GM21423 (cell line): ENCODE measurements around the gene MYO1A.
"Not testable (repeated sequence)": the region's sequence is repeated elsewhere in the genome, so short reads cannot be mapped to it uniquely, and the experiment has no call there.

Experiments
- ATAC-seq: cut with Tn5 transposase; IDR thresholded peaks from one replicate; pipeline ENCODE4 v1.9.1; 2021; ENCODE audit warnings: mild to moderate bottlenecking, moderate library complexity; ENCODE audit not compliant: unreplicated experiment

The MYO1A gene

DNA sequence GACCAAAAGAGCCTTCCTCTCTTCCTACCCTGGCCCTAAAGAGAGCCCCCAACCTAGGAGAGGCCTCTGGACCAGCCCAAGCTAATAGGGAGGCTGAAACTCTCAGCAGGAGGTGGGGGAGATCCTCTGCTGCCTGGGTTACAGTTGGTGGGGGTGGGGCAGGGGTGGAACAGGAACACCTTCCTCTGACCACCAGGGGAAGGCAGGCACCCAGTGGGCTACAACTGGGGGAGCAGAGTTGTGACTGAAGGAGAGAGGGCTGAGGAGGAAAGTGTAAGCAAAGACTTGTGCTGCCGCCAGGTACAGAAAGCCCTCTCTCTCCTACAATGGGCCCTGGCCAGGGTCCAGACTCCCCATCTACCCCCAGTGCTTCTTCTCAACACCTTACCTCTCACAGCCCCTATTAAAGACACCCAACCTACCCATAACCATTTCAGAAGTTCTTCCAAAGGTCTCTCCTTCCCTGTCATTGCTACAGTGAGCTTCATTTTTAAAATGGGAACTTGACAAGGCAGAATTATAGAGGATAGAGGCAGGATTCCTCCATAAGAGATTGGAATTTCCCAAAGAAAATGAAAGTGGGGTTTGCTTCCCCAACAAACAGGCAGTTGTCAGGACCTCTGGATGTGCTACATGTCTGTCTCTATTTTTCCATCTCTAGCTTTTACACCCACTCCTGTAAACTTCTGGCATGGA is 1.4 kb downstream of the MYO1A start:
- no peak for ATAC-seq

DNA sequence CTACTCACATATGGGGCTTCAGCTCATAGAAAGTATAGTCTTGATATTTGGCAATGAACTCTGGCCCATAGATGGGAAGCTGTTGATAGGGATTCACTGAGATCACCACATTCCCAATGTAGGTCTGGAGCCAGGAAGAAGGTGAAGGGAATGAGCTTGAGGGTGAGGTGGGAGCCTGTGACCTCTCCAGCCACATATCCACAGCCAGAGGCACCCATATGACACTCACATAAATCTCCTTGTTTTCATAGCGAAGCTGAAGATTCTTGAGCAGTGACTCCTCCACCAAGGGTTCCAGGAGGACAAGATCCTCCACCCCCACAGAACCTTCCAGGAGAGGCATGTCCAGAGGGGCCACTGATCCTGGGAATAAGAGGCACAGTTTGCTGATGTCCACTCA is 1.9 kb downstream of the MYO1A start:
- no peak for ATAC-seq

DNA sequence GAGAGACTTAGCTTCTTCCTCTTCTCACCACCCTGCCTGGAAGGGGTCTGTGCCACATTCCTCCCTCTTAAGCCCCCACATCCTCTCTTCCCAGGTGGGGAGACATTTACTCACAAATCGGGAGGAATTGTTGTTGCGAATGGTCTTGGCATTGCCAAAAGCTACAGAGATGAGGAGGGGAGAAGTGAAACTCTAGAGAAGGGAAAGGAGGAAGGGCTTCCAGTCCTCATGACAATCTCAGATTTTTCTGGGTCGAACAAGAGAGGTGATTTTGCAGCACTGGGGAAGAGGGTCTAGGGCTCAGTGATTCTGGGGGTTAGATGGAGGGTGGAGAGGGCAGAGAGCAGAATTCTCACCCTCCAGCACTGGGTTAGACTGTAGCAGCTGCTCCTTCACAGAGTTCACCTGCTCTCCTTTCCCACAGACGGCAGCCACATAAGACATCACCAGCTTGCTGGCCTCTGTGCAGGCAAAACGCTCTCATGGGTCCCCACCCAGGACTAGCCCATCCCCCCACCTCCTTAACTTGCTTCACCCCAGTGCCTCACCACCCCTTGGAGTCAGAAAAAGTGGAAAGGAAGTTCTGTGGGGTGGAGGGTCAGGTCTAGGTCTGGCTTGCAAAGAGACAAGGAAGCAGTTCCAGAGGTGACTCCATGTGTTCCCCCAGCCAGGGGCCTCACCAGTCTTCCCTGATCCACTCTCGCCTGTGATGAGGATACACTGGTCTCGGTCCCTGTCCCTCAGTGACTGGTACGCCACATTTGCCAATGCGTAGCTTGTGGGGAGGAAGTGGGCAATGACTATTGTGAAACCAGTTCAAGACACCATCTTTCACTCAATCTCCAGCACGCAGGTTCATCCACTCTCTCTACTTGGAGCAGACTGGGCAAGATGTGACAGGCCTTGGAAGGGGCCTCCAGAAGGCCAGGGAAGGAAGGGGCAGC is 2.7 kb downstream of the MYO1A start:
- no peak for ATAC-seq

DNA sequence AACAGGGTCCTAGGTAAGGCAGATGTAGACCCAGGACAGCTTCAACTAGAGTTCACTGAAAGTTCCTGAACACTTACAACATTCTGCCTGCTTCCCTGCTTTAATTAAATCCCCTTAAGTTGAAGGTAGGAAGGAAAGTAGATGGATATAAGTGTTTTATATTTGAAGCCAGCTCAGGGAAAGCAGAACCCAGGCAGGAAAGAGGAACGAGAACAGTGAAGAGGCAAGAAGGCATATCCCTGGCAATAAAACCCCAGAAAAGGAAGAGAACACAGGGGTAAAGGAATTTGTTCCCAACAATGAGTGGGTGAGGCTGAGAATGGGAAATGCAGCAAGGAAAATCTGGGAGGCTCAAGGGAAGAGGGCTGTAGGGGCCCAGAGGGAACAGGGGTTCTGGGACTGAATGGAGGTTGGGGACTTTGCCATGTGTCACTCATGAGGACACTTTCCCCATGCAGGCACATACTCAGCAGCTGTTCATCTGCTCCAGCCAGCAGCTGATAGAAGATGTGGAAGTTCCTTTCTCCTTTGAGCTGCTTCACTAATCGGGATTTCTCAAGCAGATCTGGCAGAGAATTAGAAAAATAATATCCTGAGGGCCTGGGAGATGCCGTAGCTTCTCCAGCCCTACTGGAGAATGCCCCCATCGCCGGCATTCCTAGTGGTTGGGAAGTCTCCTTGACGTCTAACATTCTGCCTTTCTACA is 3.7 kb downstream of the MYO1A start:
- ATAC-seq: no peak

DNA sequence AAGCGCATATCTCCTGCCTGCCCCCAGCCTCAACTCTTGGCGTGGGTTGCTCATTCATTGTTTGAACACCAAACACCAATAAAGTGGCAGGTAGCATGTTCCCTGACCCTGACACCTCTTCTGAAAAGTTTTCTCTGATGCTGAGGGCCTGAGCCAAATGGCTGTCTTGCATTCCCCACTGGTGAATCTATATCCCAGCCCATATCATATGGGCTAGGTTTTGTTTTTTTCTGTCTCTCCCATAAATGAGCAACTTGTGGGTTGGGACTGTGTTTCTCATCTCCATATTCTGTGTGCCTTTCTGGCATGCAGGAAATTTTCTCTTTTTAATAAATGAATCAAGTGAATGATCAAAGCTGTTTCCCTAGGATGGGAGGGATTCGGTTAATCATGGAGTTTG is 5.0 kb downstream of the MYO1A start:
- ATAC-seq: no peak

DNA sequence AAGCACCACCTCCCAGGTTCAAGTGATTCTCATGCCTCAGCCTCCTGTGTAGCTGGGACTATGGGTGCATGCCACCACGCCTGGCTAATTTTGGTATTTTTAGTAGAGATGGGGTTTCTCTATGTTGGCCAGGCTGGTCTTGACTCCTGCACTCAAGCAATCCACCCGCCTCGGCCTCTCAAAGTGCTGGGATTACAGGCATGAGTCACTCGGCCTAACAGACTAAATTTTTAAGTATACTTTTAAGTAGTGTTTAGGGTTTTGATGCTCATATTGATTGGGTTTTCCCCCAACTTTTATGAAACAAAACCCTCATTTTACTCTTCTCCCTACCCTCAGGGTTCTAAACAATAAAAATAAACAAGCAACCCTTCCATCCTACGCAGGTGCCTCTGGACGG is 5.5 kb downstream of the MYO1A start:
- ATAC-seq: no peak

DNA sequence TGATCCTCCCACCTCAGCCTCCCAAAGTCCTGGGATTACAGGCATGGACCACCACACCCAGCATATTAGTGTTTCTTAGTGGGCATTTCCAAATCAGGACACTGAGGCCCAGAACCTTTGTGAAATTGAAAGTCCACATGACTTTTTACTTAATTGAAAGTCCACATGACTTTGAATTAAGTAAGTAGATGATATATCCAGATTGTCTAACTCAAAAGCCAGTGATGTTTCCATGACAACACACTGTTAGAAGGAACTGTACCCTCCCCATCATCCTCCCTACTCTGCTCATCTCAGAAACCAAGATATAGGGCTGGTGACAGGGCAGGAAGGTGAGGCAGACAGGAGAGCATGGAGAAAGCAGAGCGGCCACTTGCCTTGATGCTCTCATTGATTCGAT is 7.2 kb downstream of the MYO1A start:
- no peak for ATAC-seq

DNA sequence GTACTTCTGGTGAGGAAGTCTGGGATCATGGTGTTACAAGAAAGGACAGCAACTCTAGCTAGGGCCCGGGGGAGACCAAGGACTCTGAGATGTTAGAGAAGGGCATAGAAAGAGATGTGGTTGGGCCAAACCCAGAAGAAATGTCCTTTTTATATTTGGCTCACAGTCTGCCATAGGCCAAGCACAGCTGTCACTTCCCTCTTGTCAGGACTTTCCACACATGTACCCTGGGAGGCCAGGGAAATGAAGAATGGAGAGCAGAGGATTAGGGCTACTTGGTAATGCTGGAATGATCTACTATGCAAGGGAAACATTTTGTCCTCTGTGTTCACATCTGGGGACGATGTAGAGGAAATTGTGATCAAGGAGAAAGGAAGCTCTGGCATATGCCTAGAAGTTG is 9.2 kb downstream of the MYO1A start:
- no peak for ATAC-seq

DNA sequence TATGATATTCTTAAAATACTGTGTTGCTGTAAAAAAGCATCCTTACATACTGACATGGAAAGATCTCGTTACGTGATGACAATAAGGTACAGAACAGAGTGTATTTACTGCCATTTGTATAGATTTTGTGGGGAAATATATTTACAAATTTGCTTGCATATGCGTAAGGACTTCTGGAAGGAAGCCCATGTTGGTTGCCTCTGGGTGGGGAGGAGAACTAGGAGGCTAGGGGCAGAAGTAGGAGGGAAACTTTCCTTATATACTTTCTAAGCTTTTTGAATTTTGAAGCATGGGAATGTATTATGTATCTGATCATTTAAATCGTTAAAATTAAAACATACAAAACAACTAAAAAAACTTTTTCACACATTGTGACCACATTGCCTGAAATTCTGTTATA is 9.7 kb downstream of the MYO1A start:
- ATAC-seq: no peak

DNA sequence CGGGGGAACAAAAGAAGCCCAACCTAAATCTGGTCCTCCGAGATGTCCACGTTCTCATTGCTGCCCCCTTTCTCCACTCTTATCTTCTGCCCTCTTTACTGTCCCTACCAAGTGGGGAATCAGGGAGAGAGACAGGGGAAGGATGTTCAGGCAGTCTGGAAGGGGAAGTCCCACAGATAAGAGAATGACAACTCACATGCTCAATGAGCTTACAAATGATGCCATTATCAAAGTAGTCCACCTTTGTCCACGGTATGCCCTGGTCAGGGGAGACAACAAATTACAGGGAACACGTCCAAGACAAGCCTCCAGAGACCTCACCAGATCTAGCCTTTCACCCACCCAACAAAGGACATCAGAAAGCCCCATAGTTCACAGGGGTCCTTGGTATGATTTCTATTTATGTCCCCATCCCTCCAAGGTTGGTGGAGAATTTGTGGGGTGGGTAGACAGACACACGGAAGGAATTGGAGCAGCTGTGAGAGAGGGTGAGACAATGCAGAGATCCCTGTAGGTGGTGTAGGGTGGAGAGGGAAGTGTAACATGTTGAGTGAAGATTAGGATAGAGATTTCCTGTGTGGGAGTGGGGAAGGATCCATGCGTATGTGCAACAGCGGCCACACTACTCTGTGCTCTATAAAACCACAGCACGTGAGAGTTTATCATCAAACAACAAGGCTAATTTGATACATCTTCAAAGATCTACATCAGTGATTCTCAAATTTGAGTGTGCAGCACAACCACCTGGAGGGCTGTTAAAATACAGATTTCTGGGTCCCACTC is 10.7 kb downstream of the MYO1A start:
- ATAC-seq: no peak

DNA sequence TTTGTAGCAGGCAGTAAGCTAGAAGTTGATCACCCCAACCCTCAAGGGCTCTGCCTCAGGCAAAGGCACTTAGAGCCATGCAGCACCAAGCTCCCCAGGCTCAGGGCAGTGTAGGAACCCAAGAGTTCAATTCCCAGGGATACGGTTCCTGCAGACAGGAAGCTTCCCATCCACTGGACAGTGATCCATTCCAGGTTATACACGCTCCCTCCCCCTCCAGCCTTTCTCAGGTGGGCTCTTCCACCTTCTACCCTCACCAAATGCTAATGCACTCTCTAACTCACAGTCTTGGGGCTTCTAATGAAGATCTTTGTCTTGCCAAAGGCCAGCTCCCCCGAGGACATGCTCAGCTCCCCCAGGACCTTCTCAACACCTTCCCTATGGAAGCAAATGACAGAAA is 12.7 kb downstream of the MYO1A start:
- no peak for ATAC-seq

DNA sequence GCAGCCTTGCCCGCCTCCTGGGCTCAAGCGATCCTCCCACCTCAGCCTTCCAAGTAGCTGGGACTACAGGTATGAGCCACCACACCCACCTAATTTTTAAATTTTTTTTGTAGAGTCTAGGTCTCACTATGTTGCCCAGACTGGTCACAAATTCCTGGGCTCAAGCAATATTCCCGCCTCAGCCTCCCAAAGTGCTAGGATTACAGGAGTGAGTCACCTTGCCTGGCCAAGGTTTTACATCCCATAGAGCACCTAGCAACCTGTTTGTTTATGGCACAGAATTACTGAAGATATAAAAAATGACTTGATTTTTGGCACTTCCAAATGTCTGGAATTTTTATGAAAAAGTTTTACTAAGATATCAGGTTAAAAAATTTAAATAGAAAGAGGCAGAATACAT is 16.5 kb downstream of the MYO1A start:
- ATAC-seq: no peak

DNA sequence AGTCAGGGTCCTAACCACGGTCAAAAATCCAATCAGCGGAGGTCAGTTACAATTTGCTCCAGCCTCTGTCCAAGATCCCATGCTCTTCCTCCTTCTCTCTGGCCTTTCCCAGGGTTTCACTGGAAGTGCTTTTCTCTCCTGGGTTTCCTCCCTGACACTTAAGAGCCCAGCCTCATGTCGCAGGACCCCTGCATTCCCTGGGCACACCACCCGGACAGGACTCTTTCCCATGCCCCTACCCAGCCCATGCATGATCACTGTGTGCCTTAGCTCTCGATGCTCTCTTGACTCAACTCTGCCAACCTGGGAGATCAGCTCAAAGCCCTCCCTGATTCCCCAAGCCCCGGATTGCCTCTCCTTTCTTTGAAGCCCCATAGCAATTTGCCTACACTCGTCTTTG is 18.1 kb downstream of the MYO1A start:
- ATAC-seq: no peak

DNA sequence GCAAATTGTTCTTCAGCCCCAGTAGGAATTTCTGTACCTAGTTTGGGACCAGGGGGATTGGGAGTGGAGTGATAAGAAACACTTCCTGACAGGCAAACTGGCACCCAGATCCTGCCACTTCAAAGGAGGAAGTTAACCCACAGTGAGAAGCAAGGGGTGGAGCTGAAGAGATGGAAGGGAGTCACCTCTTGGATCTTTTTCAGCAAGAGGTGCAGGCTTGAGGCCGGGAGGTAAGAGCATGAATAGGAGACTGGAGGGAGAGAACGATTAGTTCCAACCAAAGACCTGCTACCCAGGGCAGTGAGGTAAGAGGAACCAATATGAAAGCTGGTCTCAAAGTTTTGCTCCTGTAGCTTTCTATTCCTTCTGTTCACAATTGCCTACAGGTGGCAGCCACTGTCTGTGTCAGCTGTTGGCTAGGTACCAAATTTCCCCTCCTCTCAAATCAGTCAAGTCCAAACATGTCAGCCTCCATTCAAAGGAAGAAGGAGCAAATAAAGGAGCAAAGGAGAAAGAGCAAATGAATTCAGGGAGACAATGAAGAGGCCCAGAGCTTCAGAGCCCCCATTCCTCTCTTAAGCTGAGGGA is 18.7 kb downstream of the MYO1A start:
- no peak for ATAC-seq

DNA sequence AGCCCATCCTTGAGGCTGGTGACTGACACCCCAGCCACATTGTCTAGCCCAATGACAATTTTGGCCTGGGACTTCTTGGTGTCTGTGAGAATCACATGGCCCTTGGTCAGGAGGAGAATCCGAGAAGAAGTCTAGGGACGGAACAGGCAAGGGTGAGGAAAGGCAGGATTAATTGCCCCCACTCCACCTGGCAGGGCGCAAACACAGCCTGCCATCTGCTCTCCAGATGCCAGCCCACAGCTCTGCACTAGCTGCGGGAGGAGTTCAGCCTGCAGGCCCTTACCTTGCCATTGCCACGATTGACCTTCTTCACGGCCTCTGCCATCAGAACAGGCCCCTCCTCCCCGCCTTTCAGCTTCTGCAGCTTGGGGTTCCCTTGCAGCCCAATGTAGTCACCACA is 20.5 kb downstream of the MYO1A start:
- no peak for ATAC-seq

DNA sequence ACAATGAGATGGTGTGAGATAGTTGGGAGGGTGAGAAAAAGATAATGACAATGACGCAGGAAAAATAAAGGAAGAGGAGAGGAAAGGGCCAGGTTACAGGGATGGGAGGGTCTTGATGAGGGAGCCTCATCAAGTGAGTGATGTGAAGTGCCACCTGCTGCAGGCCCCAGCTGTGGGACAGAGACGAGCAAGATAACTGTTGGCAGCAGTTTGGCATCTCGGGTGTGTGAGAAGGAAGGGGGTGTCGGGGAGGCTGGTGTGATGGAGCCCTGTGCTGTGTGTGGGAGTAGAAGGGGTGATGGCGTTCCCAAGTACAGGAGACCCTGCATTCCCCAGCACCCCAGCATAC is 22.1 kb downstream of the MYO1A start:
- no peak for ATAC-seq

DNA sequence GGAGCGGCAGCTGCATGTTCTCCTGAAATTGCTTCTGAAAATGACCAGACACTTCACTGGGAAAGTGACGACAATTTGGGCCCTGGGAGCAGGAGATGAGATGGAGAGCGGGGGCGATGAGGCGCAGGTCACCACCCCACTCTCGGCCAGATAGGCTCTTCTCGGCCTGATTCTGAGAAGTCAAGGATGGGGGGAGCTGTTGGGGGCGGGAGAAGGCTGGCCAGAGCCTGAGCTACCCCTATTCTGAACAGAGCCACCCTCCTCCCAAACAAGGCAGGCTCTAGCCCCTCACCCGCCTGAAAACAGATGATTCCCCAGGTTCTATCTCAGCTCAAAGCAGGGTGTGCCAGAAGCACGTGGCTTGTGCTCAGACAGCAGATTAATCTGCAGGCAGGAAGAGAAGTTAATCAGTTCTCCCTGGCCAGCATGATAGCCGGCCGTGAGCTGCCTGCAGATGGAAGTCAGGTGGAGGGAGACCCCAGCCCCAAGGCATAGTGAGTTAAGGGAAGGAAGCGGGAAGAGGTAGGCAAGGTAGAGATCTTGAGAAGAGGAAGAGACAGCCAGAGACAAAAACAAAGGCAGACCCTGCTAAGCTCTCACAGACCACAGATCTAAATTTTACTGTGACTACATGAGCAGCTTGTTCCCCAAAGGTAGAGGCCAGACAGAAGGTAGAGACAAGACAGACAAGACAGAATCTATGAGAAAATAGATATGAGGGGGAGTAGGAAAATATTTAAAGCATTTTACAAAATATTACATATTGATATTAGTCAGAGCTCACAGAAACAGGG is 22.7 kb downstream of the MYO1A start:
- ATAC-seq: no peak

DNA sequence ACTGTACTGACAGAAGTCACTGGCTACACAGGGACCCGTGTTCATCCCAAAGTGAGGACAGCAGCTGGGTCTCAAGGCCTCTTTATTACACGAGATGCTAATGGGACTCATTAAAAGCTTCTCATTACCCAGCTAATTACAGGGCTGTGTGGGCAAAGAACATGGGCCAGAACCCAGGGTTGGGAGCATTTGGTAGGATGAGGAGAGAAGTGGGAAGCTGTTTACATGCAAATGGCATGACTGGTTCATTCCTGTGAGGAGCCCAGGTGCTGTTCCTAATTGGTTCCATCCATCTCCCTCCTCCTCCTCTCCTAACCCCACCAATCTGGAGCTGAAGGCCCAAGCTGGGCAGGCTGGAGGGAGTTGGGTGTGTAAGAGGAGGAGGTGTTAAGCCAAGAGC is 24.7 kb downstream of the MYO1A start:
- no peak for ATAC-seq

DNA sequence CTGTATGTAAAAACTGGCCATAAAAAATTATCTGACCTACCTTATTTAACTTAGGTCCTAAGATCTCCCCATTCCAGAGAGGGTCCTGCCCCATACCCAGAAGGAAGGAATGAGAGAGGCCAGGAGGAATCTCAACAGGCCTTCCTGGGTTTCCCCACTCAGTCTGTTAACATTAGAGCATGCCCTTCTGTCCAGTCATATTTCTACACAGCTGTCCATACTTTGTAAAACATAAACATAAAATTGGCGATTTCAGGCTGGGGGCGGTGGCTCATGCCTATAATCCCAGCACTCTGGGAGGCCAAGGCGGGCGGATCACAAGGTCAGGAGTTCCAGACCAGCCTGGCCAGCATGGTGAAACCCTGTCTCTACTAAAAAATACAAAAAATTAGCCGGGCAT is 27.6 kb downstream of the MYO1A start:
- not testable (repeated sequence) for ATAC-seq
